Lung (tissue), 12 donors: Measurements from ENCODE around the gene HECW1. TPM values are rescaled to one million over a fixed set of nuclear protein-coding genes. Genes with fewer than 3 reads are reported as not detected.

Experiments used
- ATAC-seq: fragments of 200-7000 bp; cut with Tn5 transposase; one replicate; pipeline ENCODE4 v1.9.1; 2020; ENCODE audit warnings: moderate number of reproducible peaks; ENCODE audit not compliant: insufficient read depth, low FRiP score
- DNase-seq, 3 donors: peaks; one replicate each; pipeline ENCODE4 v3.0.0-alpha.2; 2013 to 2017
- H3K27ac ChIP-seq, 2 donors: one replicate each; pipeline ENCODE4 v1.5.1; 2013; ENCODE audit warnings: mild to moderate bottlenecking in 2 of 2, moderate library complexity in 2 of 2, control low read depth in 1 of 2, inconsistent platforms in 1 of 2, low read depth in 1 of 2, low read length in 1 of 2
- H3K27me3 ChIP-seq, 3 donors: one replicate each; pipeline ENCODE4 v1.5.1; 2013; ENCODE audit warnings: low read length in 2 of 3; ENCODE audit not compliant: control insufficient read depth in 3 of 3, insufficient read depth in 3 of 3
- H3K36me3 ChIP-seq, 4 donors: one replicate each; pipeline ENCODE4 v1.5.1; 2013; ENCODE audit warnings: low read length in 4 of 4, mild to moderate bottlenecking in 1 of 4, moderate library complexity in 1 of 4; ENCODE audit not compliant: control insufficient read depth in 4 of 4, insufficient read depth in 4 of 4
- H3K4me1 ChIP-seq, 5 donors: one replicate each; pipeline ENCODE4 v1.5.1; 2013; ENCODE audit warnings: low read length in 5 of 5, mild to moderate bottlenecking in 2 of 5, moderate library complexity in 1 of 5; ENCODE audit not compliant: control insufficient read depth in 5 of 5, insufficient read depth in 5 of 5
- H3K4me3 ChIP-seq: one replicate; pipeline ENCODE4 v1.5.1; 2013; ENCODE audit warnings: mild to moderate bottlenecking, control low read depth, moderate library complexity
- H3K9ac ChIP-seq, 2 donors: one replicate each; pipeline ENCODE4 v1.5.1; 2013; ENCODE audit warnings: low read length in 2 of 2, control low read depth in 1 of 2; ENCODE audit not compliant: insufficient read depth in 1 of 2
- H3K9me3 ChIP-seq, 4 donors: one replicate each; pipeline ENCODE4 v1.5.1; 2013; ENCODE audit warnings: low read length in 3 of 4, mild to moderate bottlenecking in 1 of 4, moderate library complexity in 1 of 4; ENCODE audit not compliant: control insufficient read depth in 4 of 4, insufficient read depth in 3 of 4
- CTCF ChIP-seq: IDR thresholded peaks from 2 replicates; pipeline ENCODE4 v1.5.1; 2012; ENCODE audit warnings: mild to moderate bottlenecking; ENCODE audit errors: control extremely low read depth, extremely low read depth
- WGBS, 2 donors: extraction: QIAGEN DNeasy Blood & Tissue Kit; methylation state at CpG; one replicate each; pipeline ENCODE4 v1.1.7; 2013; 5-methylcytosine and 5-hydroxymethylcytosine counted together
- polyA plus RNA-seq, 2 donors: library from polyadenylated mRNA; stranded (reverse); fragments of 200-250 nt; gene quantifications; one replicate each; pipeline ENCODE4 v1.2.1, GENCODE V29; 2013
- total RNA-seq, 2 donors: library from RNA; depleted of rRNA in 1 of 2; stranded (reverse); fragments of >200 nt in 1 of 2; gene quantifications; one replicate each; pipeline ENCODE4 v1.2.1, GENCODE V29; 2014 to 2021
- donor health status: control.
- donor health status: control.
- donor health status: Bipolar disorder and iron deficiency.
- donor health status: healthy.
- donor health status: DM: yes; HTN: yes; CAD: no.

Gene HECW1
- total and polyA plus RNA-seq, 4 donors, result 0.05 to 0.21 (median 0.13) TPM

DNA sequence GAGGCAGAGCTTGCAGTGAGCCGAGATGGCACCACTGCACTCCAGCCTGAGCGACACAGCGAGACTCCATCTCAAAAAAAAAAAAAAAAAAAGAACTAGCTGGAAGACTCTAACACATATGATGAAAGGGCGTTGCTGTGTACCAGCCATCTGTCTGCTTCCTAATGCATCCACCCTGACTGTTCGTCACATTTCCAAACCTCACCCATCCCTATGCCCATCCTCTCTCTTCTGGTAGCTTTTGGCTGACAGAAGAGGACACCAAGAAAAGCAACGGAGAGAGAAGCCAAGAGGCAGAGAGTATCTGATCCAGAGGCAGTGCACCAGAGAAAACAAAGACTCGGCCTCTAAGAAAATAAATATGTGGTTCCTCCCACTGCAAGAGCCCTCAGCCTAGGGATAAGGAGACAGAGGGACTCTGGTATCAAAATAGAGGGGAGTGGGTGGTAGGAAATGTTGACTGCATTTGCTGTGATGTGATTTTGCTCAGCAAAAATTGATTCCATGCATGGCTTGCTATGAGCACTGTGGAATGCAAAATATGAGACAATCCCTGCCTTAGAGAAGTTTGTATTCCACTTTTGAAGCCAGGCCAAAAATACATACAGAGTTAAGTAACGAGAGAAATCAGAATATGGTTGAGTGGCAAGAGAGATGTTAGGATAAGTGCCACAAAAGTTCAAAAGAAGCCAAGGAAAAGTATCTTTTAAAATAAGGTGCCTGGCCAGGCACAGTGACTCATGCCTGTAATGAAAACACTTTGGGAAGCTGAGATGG lies 369.6 kb downstream of the HECW1 start:
- H3K4me3 ChIP-seq, result no peak overlapping the region
- ATAC-seq (no peak), DNase-seq (peak in 1 of 3 donors; percentile 19)
- H3K36me3 ChIP-seq, result no peaks in the 10 kb centered on the region
- H3K27ac ChIP-seq, result no peak overlapping the region
- 73 to 76% methylated on average over 6 to 8 of the region's 8 CpGs for WGBS, 2 donors
- no peak overlapping the region for H3K9ac ChIP-seq
- peaks cover 0 to 8% (median 2%) of the 10 kb centered on the region in 5 donors for H3K4me1 ChIP-seq
- no peaks in the 10 kb centered on the region for H3K27me3 ChIP-seq
- no peaks in the 10 kb centered on the region for H3K9me3 ChIP-seq
- TF ChIP-seq CTCF, result no peak

GRCh38 chr7:43482679-43483252 lies 370.3 kb downstream of the HECW1 start:
- Histone ChIP-seq H3K9ac (no peak overlapping the region), H3K36me3 (no peaks in the 10 kb centered on the region), H3K27me3 (no peaks in the 10 kb centered on the region), H3K9me3 (no peaks in the 10 kb centered on the region), H3K4me3 (no peak overlapping the region), H3K4me1 (peaks cover 0 to 11% (median 2%) of the 10 kb centered on the region in 5 donors), H3K27ac (no peak overlapping the region)
- 87 to 91% methylated on average over 5 of the region's 5 CpGs for whole genome bisulfite sequencing, 2 donors
- no peak for TF ChIP-seq CTCF
- DNase-seq (no peak), ATAC-seq (no peak)

- no peak for DNase-seq
- Histone ChIP-seq H3K36me3 (no peaks in the 10 kb centered on the region), H3K9ac (no peak overlapping the region), H3K4me3 (no peak overlapping the region), H3K27me3 (no peaks in the 10 kb centered on the region), H3K9me3 (no peaks in the 10 kb centered on the region), H3K27ac (no peak overlapping the region), H3K4me1 (peaks cover 3 to 26% (median 10%) of the 10 kb centered on the region in 5 donors)
- no peak for ATAC-seq
- 70 to 79% methylated on average over 6 of the region's 6 CpGs for WGBS, 2 donors
- no peak for TF ChIP-seq CTCF
Measured at GRCh38 chr7:43484678-43485395, 372.4 kb downstream of the HECW1 start.
